AG04450 (cell line): ENCODE measurements around the gene MESP2. TPM values are rescaled to one million over a fixed set of nuclear protein-coding genes. Genes with fewer than 3 reads are reported as not detected.

ENCODE experiments used
- CTCF ChIA-PET: fragments of 300-600, 350-600 bp; formaldehyde crosslinking; extraction: SDS; loops from one replicate; lab custom pipeline; 2022; ENCODE audit warnings: antibody characterized with exemption, inconsistent platforms; lab: Charles Lee
- POLR2A ChIA-PET: fragments of 350-600 bp; formaldehyde crosslinking; extraction: SDS; loops from one replicate; lab custom pipeline; 2021; ENCODE audit warnings: antibody characterized with exemption, inconsistent platforms; lab: Yijun Ruan, JAX
- DNase-seq: peaks from one replicate; pipeline ENCODE4 v3.0.0-alpha.2; 2011; ENCODE audit warnings: low read depth, low spot score
- H3K27ac ChIP-seq: one replicate; pipeline ENCODE4 v1.5.1; 2012; ENCODE audit warnings: low read depth, low read length, control low read depth
- H3K27me3 ChIP-seq: one replicate; pipeline ENCODE4 v1.6.0; 2012; ENCODE audit warnings: low read length; ENCODE audit not compliant: control insufficient read depth, insufficient read depth
- H3K4me3 ChIP-seq: 2 replicates; pipeline ENCODE4 v1.5.1; 2011; ENCODE audit warnings: mild to moderate bottlenecking, low read depth, low read length, control low read depth
- H3K9me3 ChIP-seq: 2 replicates; pipeline ENCODE4 v1.5.1; 2012; ENCODE audit warnings: low read length; ENCODE audit not compliant: control insufficient read depth, insufficient read depth
- polyA plus RNA-seq: library from polyadenylated mRNA; depleted of rRNA; stranded (reverse); fragments of >200 nt; gene quantifications from 2 replicates; pipeline ENCODE4 v1.2.3, GENCODE V29; 2011
- TF ChIP-seq, protein P1 (sequence below): IDR thresholded peaks from 2 replicates; pipeline ENCODE4 v1.5.1; 2011; ENCODE audit warnings: low read depth, low read length, control low read depth, inconsistent platforms

Gene MESP2
- polyA plus RNA-seq, 1 experiment, result 0.20 TPM

DNA sequence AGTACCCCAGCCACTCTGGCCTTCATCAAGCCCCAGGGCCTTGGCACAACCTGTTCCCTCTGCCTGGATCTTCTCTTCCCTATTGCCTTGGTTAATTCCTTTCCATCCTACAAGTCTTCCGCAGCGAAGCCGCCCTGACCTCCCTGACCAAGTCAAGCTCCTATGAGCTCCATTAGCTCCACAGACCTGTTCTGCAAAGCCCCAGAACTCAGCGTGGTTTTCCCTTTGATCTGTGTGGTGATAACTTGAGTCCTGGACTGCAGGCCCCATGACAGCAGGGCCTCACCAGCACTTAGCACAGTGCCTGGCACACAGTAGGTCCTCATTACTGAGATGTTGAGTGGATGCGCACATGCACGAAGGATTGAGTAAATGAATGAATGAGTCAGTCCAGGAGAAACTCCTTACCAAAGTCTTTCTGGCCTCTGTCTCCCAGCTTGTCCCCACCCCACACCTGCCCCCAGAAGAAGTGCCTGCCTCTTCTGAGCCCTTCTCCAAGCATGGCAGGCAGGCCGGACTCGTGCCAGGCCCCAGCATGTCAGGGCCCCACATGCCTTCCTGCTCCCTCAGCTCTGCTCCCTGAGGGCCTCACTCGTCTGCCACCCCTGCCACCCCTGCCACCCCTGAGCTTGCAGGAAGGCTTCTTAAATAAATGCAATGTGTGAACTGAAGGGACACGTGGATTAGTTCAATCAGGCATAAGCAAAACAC is 32.2 kb downstream of the MESP2 start:
- Histone ChIP-seq H3K27me3 (no peaks in the 10 kb centered on the region), H3K27ac (no peak overlapping the region), H3K9me3 (peaks cover 2% of the 10 kb centered on the region; the same call in 1 of the 2 replicates), H3K4me3 (no peak overlapping the region)
- TF ChIP-seq, protein P1, sequence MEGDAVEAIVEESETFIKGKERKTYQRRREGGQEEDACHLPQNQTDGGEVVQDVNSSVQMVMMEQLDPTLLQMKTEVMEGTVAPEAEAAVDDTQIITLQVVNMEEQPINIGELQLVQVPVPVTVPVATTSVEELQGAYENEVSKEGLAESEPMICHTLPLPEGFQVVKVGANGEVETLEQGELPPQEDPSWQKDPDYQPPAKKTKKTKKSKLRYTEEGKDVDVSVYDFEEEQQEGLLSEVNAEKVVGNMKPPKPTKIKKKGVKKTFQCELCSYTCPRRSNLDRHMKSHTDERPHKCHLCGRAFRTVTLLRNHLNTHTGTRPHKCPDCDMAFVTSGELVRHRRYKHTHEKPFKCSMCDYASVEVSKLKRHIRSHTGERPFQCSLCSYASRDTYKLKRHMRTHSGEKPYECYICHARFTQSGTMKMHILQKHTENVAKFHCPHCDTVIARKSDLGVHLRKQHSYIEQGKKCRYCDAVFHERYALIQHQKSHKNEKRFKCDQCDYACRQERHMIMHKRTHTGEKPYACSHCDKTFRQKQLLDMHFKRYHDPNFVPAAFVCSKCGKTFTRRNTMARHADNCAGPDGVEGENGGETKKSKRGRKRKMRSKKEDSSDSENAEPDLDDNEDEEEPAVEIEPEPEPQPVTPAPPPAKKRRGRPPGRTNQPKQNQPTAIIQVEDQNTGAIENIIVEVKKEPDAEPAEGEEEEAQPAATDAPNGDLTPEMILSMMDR, result no peak
- ChIA-PET CTCF (no interaction called here), POLR2A (interaction anchor here (0.5 to 0.6 kb wide), 2 partner anchors 574 to 1028 kb away, joined by 3 to 10 read pairs; no protein-coding TSS in a partner anchor)
- DNase-seq, result no peak

- POLR2A ChIA-PET, result interaction anchor here (0.5 to 0.6 kb wide), 2 partner anchors 573 to 1027 kb away, joined by 3 to 10 read pairs; no protein-coding TSS in a partner anchor
- H3K27ac ChIP-seq, result peak overlapping the region; percentile 31
- H3K27me3 ChIP-seq, result no peaks in the 10 kb centered on the region
- no peak overlapping the region for H3K4me3 ChIP-seq
- peaks cover 2% of the 10 kb centered on the region; the same call in 1 of the 2 replicates for H3K9me3 ChIP-seq
- CTCF ChIA-PET, result no interaction called here
- TF ChIP-seq, protein P1, result no peak
- no peak for DNase-seq
Measured at GRCh38 chr15:89809093-89809786, 33.1 kb downstream of the MESP2 start.

GRCh38 chr15:89809787-89810148 is 33.6 kb downstream of the MESP2 start:
- ChIA-PET CTCF (no interaction called here), POLR2A (no interaction called here)
- H3K9me3 ChIP-seq, result peaks cover 2% of the 10 kb centered on the region; the same call in 1 of the 2 replicates
- H3K27ac ChIP-seq, result no peak overlapping the region
- no peaks in the 10 kb centered on the region for H3K27me3 ChIP-seq
- no peak for DNase-seq
- TF ChIP-seq, protein P1, result no peak
- H3K4me3 ChIP-seq, result no peak overlapping the region

DNA sequence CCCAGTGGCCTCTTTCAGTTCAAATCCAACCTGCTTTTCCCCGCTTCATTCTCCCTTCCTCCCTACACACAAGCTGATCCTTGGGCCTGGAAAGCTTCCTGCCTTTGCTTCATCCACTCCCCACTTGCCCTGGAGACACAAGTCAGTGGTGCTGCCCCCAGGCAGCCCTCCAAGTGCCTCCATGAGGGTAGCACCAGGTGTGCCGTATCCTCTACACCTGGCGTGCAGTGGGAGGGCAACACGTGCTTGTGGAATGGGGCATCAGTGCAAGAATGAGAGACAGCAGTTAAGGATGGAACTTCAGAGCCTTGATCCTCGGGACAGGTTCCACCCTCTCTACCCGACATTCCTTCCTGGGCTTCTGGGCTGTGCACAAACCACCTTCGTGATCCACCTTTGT is 34.7 kb downstream of the MESP2 start:
- CTCF ChIA-PET, result no interaction called here

More for the DNA sequence above, 34.7 kb downstream of the MESP2 start:
- H3K27me3 ChIP-seq, result no peaks in the 10 kb centered on the region
- H3K27ac ChIP-seq, result no peak overlapping the region
- H3K4me3 ChIP-seq, result no peak overlapping the region
- DNase-seq, result no peak
- TF ChIP-seq, protein P1, result no peak
- POLR2A ChIA-PET, result no interaction called here
- H3K9me3 ChIP-seq, result peaks cover 8% of the 10 kb centered on the region
